WTC11 (cell line): ENCODE results near the gene LDHB. TPM values are rescaled to one million over a fixed set of nuclear protein-coding genes. Genes with fewer than 3 reads are reported as not detected.

ENCODE experiments used
- ATAC-seq: fragments of 200-7000 bp; cut with Tn5 transposase; 2 replicates; pipeline ENCODE4 v1.10.0; 2021; ENCODE audit warnings: mild to moderate bottlenecking, moderate library complexity
- CTCF ChIA-PET: fragments of 300-600 bp; sonication (Branson Sonifier 250); formaldehyde crosslinking; loops from one replicate; lab custom pipeline; 2021; ENCODE audit warnings: antibody characterized with exemption; lab: Charles Lee
- POLR2A ChIA-PET: fragments of 350-600 bp; sonication (Branson Sonifier 250); formaldehyde crosslinking; loops from one replicate; lab custom pipeline; 2021; ENCODE audit warnings: antibody characterized with exemption; lab: Charles Lee
- DNase-seq: peaks from one replicate; pipeline ENCODE4 v3.0.0; 2021; ENCODE audit warnings: low spot score
- H3K27ac Mint-ChIP-seq: 2 replicates; pipeline ENCODE4 v1.8.0; 2021; ENCODE audit warnings: mixed read lengths
- H3K27me3 Mint-ChIP-seq: 2 replicates; pipeline ENCODE4 v1.8.0; 2021; ENCODE audit warnings: low read depth, mild to moderate bottlenecking, moderate library complexity, mixed read lengths
- H3K36me3 Mint-ChIP-seq: 2 replicates; pipeline ENCODE4 v1.8.0; 2021; ENCODE audit warnings: mixed read lengths
- H3K4me1 Mint-ChIP-seq: 2 replicates; pipeline ENCODE4 v1.8.0; 2022; ENCODE audit warnings: mixed read lengths
- H3K4me3 Mint-ChIP-seq: 2 replicates; pipeline ENCODE4 v1.8.0; 2021; ENCODE audit warnings: mild to moderate bottlenecking, moderate library complexity, mixed read lengths
- H3K9me3 Mint-ChIP-seq: 2 replicates; pipeline ENCODE4 v1.8.0; 2021; ENCODE audit warnings: mixed read lengths
- ATF1 ChIP-seq: sonication (generic); formaldehyde crosslinking; IDR thresholded peaks from 2 replicates; pipeline ENCODE4 v1.8.1; 2023; ENCODE audit warnings: mild to moderate bottlenecking, moderate library complexity, missing genetic modification reagents
- ETV6 ChIP-seq: sonication (generic); formaldehyde crosslinking; IDR thresholded peaks from 2 replicates; pipeline ENCODE4 v1.8.1; 2022; ENCODE audit warnings: mild to moderate bottlenecking, missing genetic modification reagents
- FOXJ3 ChIP-seq: sonication (generic); formaldehyde crosslinking; IDR thresholded peaks from 2 replicates; pipeline ENCODE4 v1.9.0; 2021; ENCODE audit warnings: missing genetic modification reagents, mild to moderate bottlenecking, borderline replicate concordance
- FOXP1 ChIP-seq: sonication (generic); formaldehyde crosslinking; IDR thresholded peaks from 2 replicates; pipeline ENCODE4 v1.8.0; 2022; ENCODE audit warnings: missing genetic modification reagents, mild to moderate bottlenecking, moderate library complexity, borderline replicate concordance
- GABPB1 ChIP-seq: sonication (generic); formaldehyde crosslinking; IDR thresholded peaks from 2 replicates; pipeline ENCODE4 v1.8.1; 2023; ENCODE audit warnings: mild to moderate bottlenecking, missing genetic modification reagents
- GTF2I ChIP-seq: fragments of 250-450 bp; sonication (Bioruptor Pico); conservative IDR thresholded peaks from 2 replicates; pipeline ENCODE4 v1.4.0; 2021; ENCODE audit warnings: mild to moderate bottlenecking
- JAZF1 ChIP-seq: fragments of 250-450 bp; sonication (Bioruptor Pico); IDR thresholded peaks from 2 replicates; pipeline ENCODE4 v1.9.0; 2021; ENCODE audit warnings: moderate library complexity, mild to moderate bottlenecking, inconsistent platforms
- NR3C1 ChIP-seq: sonication (generic); formaldehyde crosslinking; conservative IDR thresholded peaks from 2 replicates; pipeline ENCODE4 v1.8.1; 2023; ENCODE audit warnings: low read depth, mild to moderate bottlenecking, missing genetic modification reagents
- RORB ChIP-seq: fragments of 250-450 bp; sonication (Bioruptor Pico); IDR thresholded peaks from 2 replicates; pipeline ENCODE4 v1.9.0; 2021; ENCODE audit warnings: mild to moderate bottlenecking
- TEAD1 ChIP-seq: sonication (generic); formaldehyde crosslinking; IDR thresholded peaks from 2 replicates; pipeline ENCODE4 v1.8.0; 2022; ENCODE audit warnings: mild to moderate bottlenecking, missing genetic modification reagents
- TP53 ChIP-seq: sonication (generic); formaldehyde crosslinking; IDR thresholded peaks from 2 replicates; pipeline ENCODE4 v1.8.1; 2023; ENCODE audit warnings: mild to moderate bottlenecking, missing genetic modification reagents
- ZNF138 ChIP-seq: sonication (generic); formaldehyde crosslinking; conservative IDR thresholded peaks from 2 replicates; pipeline ENCODE4 v1.8.1; 2022; ENCODE audit warnings: mild to moderate bottlenecking, moderate library complexity, missing genetic modification reagents
- ZNF416 ChIP-seq: fragments of 250-450 bp; sonication (Bioruptor Pico); IDR thresholded peaks from 2 replicates; pipeline ENCODE4 v1.9.0; 2021; ENCODE audit warnings: mild to moderate bottlenecking, inconsistent platforms
- ZNF671 ChIP-seq: fragments of 250-450 bp; sonication (Bioruptor Pico); IDR thresholded peaks from 2 replicates; pipeline ENCODE4 v1.8.0; 2021; ENCODE audit warnings: mild to moderate bottlenecking
- total RNA-seq: library from RNA; stranded (reverse); gene quantifications from 3 replicates; pipeline ENCODE4 v1.2.3, GENCODE V29; 2021
- TF ChIP-seq, protein P1 (sequence below): sonication (generic); formaldehyde crosslinking; IDR thresholded peaks from 2 replicates; pipeline ENCODE4 v1.8.0; 2022; ENCODE audit warnings: missing genetic modification reagents
- TF ChIP-seq, protein P2 (sequence below): fragments of 200-600 bp; IDR thresholded peaks from 2 replicates; pipeline ENCODE4 v1.8.0; 2022; ENCODE audit warnings: antibody characterized with exemption
- TF ChIP-seq, protein P3 (sequence below): sonication (generic); formaldehyde crosslinking; IDR thresholded peaks from 2 replicates; pipeline ENCODE4 v1.8.0; 2023; ENCODE audit warnings: missing genetic modification reagents, mild to moderate bottlenecking, borderline replicate concordance
- TF ChIP-seq, protein P4 (sequence below): sonication (generic); formaldehyde crosslinking; conservative IDR thresholded peaks from 2 replicates; pipeline ENCODE4 v1.8.1; 2023; ENCODE audit warnings: mild to moderate bottlenecking, low read depth, missing genetic modification reagents, moderate library complexity

The LDHB gene
- total RNA-seq, 1 experiment from 2014 or later = 1,504 TPM

DNA sequence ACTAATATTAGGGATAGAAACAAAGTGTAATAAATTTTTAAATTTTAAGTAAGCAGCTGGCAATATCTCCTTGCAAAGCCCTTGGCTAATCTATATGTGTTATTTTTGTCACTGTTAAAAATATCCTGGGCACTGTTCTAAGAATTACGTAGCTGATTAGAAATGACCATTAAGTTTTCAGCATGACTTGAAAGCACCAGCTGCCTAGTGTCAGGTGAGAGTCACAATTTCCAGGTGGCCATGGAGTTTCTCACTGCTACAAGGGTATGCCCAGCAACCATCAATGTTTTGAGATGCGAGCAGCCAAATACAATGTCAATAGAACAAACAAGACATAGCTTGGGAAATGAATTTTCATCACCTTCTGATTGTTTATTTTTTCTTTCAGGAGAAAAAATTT lies 29.7 kb downstream of the LDHB start (continued):
- TF ChIP-seq, protein P1, sequence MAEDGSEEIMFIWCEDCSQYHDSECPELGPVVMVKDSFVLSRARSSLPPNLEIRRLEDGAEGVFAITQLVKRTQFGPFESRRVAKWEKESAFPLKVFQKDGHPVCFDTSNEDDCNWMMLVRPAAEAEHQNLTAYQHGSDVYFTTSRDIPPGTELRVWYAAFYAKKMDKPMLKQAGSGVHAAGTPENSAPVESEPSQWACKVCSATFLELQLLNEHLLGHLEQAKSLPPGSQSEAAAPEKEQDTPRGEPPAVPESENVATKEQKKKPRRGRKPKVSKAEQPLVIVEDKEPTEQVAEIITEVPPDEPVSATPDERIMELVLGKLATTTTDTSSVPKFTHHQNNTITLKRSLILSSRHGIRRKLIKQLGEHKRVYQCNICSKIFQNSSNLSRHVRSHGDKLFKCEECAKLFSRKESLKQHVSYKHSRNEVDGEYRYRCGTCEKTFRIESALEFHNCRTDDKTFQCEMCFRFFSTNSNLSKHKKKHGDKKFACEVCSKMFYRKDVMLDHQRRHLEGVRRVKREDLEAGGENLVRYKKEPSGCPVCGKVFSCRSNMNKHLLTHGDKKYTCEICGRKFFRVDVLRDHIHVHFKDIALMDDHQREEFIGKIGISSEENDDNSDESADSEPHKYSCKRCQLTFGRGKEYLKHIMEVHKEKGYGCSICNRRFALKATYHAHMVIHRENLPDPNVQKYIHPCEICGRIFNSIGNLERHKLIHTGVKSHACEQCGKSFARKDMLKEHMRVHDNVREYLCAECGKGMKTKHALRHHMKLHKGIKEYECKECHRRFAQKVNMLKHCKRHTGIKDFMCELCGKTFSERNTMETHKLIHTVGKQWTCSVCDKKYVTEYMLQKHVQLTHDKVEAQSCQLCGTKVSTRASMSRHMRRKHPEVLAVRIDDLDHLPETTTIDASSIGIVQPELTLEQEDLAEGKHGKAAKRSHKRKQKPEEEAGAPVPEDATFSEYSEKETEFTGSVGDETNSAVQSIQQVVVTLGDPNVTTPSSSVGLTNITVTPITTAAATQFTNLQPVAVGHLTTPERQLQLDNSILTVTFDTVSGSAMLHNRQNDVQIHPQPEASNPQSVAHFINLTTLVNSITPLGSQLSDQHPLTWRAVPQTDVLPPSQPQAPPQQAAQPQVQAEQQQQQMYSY (CRISPR knock-in tag) = no peak

DNA sequence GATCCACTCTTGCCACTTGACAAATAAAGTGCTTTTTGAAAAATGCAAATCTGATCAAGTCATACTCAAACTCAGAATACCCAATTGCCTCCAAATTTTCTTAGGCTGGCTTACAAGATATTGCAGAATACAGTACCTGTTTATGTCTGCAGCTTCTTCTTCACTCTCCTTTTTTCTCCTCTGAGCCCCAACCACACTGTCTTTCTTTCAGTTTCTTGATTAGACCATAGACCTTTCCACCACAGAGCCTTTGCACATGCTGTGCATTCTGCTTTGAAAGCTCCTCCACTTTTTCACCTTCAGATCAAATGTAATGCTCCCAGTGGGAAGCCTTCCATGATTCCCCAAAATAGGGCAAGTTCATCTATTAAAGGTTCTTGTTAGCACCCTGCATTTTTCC lies 39.1 kb downstream of the LDHB start:
- no peak overlapping the region for H3K4me3 Mint-ChIP-seq
- TF ChIP-seq TEAD1 (CRISPR knock-in tag) = no peak
- TF ChIP-seq ETV6 (CRISPR knock-in tag) = no peak
- TF ChIP-seq JAZF1 (CRISPR knock-in tag) = no peak
- TF ChIP-seq, protein P2, sequence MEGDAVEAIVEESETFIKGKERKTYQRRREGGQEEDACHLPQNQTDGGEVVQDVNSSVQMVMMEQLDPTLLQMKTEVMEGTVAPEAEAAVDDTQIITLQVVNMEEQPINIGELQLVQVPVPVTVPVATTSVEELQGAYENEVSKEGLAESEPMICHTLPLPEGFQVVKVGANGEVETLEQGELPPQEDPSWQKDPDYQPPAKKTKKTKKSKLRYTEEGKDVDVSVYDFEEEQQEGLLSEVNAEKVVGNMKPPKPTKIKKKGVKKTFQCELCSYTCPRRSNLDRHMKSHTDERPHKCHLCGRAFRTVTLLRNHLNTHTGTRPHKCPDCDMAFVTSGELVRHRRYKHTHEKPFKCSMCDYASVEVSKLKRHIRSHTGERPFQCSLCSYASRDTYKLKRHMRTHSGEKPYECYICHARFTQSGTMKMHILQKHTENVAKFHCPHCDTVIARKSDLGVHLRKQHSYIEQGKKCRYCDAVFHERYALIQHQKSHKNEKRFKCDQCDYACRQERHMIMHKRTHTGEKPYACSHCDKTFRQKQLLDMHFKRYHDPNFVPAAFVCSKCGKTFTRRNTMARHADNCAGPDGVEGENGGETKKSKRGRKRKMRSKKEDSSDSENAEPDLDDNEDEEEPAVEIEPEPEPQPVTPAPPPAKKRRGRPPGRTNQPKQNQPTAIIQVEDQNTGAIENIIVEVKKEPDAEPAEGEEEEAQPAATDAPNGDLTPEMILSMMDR = no peak
- TF ChIP-seq ZNF416 = no peak
- TF ChIP-seq ZNF671 (CRISPR knock-in tag) = no peak
- H3K36me3 Mint-ChIP-seq = no peaks in the 10 kb centered on the region
- no peaks in the 10 kb centered on the region for H3K27me3 Mint-ChIP-seq
- DNase-seq (no peak), ATAC-seq (no peak)
- 0 out of 2 replicates have a peak, but pooled peaks cover 2% of the 10 kb centered on the region for H3K9me3 Mint-ChIP-seq
- no peaks in the 10 kb centered on the region for H3K4me1 Mint-ChIP-seq
- ChIA-PET CTCF (no interaction called here), POLR2A (no interaction called here)
- H3K27ac Mint-ChIP-seq = no peak overlapping the region

DNA sequence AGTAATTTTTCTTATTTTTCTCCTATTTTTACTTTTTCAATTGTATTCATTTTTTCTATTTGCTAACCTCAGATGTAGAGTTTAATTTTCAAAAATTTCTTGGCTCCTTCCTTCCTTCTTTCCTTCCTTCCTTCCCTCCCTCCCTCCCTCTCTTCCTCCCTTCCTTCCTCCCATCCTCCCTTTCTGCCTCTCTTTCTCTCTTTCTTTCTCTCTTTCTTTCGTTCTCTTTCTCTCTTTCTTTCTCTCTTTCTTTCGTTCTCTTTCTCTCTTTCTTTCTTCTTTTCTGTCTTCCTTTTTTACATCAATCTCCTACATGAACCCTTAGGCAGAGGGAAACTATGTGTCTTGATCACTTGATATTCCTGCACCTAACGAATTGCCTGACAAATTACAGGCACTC lies 40.6 kb downstream of the LDHB start:
- no peak overlapping the region for H3K27ac Mint-ChIP-seq
- H3K9me3 Mint-ChIP-seq = no peaks in the 10 kb centered on the region
- ChIA-PET POLR2A (no interaction called here), CTCF (interaction anchor here (0.7 kb wide), 1 partner anchor 82 kb away, joined by 4 read pairs; no protein-coding TSS in a partner anchor)
- no peak overlapping the region for H3K4me3 Mint-ChIP-seq
- H3K4me1 Mint-ChIP-seq = no peaks in the 10 kb centered on the region
- no peaks in the 10 kb centered on the region for H3K27me3 Mint-ChIP-seq
- ATAC-seq = no peak
- H3K36me3 Mint-ChIP-seq = no peaks in the 10 kb centered on the region
- DNase-seq = no peak
- no peak for TF ChIP-seq NR3C1 (CRISPR knock-in tag)
- TF ChIP-seq FOXP1 (CRISPR knock-in tag) = no peak
- no peak for TF ChIP-seq TP53 (CRISPR knock-in tag)
- TF ChIP-seq RORB (CRISPR knock-in tag) = no peak
- no peak for TF ChIP-seq FOXJ3
- TF ChIP-seq ATF1 (CRISPR knock-in tag) = no peak
- TF ChIP-seq ZNF138 (CRISPR knock-in tag) = no peak
- TF ChIP-seq GABPB1 (CRISPR knock-in tag) = no peak
- TF ChIP-seq, protein P3, sequence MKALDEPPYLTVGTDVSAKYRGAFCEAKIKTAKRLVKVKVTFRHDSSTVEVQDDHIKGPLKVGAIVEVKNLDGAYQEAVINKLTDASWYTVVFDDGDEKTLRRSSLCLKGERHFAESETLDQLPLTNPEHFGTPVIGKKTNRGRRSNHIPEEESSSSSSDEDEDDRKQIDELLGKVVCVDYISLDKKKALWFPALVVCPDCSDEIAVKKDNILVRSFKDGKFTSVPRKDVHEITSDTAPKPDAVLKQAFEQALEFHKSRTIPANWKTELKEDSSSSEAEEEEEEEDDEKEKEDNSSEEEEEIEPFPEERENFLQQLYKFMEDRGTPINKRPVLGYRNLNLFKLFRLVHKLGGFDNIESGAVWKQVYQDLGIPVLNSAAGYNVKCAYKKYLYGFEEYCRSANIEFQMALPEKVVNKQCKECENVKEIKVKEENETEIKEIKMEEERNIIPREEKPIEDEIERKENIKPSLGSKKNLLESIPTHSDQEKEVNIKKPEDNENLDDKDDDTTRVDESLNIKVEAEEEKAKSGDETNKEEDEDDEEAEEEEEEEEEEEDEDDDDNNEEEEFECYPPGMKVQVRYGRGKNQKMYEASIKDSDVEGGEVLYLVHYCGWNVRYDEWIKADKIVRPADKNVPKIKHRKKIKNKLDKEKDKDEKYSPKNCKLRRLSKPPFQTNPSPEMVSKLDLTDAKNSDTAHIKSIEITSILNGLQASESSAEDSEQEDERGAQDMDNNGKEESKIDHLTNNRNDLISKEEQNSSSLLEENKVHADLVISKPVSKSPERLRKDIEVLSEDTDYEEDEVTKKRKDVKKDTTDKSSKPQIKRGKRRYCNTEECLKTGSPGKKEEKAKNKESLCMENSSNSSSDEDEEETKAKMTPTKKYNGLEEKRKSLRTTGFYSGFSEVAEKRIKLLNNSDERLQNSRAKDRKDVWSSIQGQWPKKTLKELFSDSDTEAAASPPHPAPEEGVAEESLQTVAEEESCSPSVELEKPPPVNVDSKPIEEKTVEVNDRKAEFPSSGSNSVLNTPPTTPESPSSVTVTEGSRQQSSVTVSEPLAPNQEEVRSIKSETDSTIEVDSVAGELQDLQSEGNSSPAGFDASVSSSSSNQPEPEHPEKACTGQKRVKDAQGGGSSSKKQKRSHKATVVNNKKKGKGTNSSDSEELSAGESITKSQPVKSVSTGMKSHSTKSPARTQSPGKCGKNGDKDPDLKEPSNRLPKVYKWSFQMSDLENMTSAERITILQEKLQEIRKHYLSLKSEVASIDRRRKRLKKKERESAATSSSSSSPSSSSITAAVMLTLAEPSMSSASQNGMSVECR (CRISPR knock-in tag) = no peak
- TF ChIP-seq, protein P4, sequence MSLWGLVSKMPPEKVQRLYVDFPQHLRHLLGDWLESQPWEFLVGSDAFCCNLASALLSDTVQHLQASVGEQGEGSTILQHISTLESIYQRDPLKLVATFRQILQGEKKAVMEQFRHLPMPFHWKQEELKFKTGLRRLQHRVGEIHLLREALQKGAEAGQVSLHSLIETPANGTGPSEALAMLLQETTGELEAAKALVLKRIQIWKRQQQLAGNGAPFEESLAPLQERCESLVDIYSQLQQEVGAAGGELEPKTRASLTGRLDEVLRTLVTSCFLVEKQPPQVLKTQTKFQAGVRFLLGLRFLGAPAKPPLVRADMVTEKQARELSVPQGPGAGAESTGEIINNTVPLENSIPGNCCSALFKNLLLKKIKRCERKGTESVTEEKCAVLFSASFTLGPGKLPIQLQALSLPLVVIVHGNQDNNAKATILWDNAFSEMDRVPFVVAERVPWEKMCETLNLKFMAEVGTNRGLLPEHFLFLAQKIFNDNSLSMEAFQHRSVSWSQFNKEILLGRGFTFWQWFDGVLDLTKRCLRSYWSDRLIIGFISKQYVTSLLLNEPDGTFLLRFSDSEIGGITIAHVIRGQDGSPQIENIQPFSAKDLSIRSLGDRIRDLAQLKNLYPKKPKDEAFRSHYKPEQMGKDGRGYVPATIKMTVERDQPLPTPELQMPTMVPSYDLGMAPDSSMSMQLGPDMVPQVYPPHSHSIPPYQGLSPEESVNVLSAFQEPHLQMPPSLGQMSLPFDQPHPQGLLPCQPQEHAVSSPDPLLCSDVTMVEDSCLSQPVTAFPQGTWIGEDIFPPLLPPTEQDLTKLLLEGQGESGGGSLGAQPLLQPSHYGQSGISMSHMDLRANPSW (CRISPR knock-in tag) = no peak
- no peak for TF ChIP-seq GTF2I (CRISPR knock-in tag)
